Natural killer cell (primary cell): ENCODE results near the gene CREB5. TPM values are rescaled to one million over a fixed set of nuclear protein-coding genes. Genes with fewer than 3 reads are reported as not detected.

Source experiments
- ATAC-seq, 3 donors: fragments of 150-1000 bp in 2 of 3; fragments of 200-7000 bp in 1 of 3; cut with Tn5 transposase; 1 replicate in 1 of 3; 2 replicates in 2 of 3; pipeline ENCODE4 v1.10.0; 2021; ENCODE audit warnings: mild to moderate bottlenecking in 2 of 3, moderate library complexity in 2 of 3
- DNase-seq, 2 donors: peaks; one replicate each; pipeline versions ENCODE4 v3.0.0 to v3.0.0-alpha.2; 2013 to 2021; ENCODE audit warnings: mixed read lengths in 1 of 2
- H3K27ac ChIP-seq: one replicate; pipeline ENCODE4 v1.5.1; 2013; ENCODE audit warnings: mild to moderate bottlenecking, low read length
- H3K27me3 ChIP-seq: one replicate; pipeline ENCODE4 v1.6.1; 2013; ENCODE audit warnings: low read length; ENCODE audit not compliant: control insufficient read depth, insufficient read depth
- H3K36me3 ChIP-seq: one replicate; pipeline ENCODE4 v1.6.1; 2013; ENCODE audit warnings: low read length; ENCODE audit not compliant: control insufficient read depth, insufficient read depth
- H3K4me1 ChIP-seq: one replicate; pipeline ENCODE4 v1.6.1; 2013; ENCODE audit warnings: low read length; ENCODE audit not compliant: control insufficient read depth, insufficient read depth
- H3K4me3 ChIP-seq: one replicate; pipeline ENCODE4 v1.5.1; 2013; ENCODE audit warnings: low read length
- H3K9me3 ChIP-seq: one replicate; pipeline ENCODE4 v1.6.1; 2013; ENCODE audit warnings: low read length; ENCODE audit not compliant: control insufficient read depth, insufficient read depth
- H3K27ac Mint-ChIP-seq, 2 donors: one replicate each; pipeline ENCODE4 v1.8.0; 2022; ENCODE audit warnings: mild to moderate bottlenecking in 2 of 2, mixed read lengths in 2 of 2, moderate library complexity in 1 of 2
- H3K27me3 Mint-ChIP-seq, 2 donors: one replicate each; pipeline ENCODE4 v1.8.0; 2022; ENCODE audit warnings: low read depth in 2 of 2, mixed read lengths in 2 of 2
- H3K36me3 Mint-ChIP-seq: one replicate; pipeline ENCODE4 v1.8.0; 2022; ENCODE audit warnings: mixed read lengths
- H3K4me1 Mint-ChIP-seq, 2 donors: one replicate each; pipeline ENCODE4 v1.8.0; 2022; ENCODE audit warnings: mixed read lengths in 2 of 2
- H3K4me3 Mint-ChIP-seq: one replicate; pipeline ENCODE4 v1.8.0; 2022; ENCODE audit warnings: mild to moderate bottlenecking, moderate library complexity, mixed read lengths
- H3K9me3 Mint-ChIP-seq, 2 donors: one replicate each; pipeline ENCODE4 v1.8.0; 2022; ENCODE audit warnings: mixed read lengths in 2 of 2
- CTCF ChIP-seq: fragments of 200-600 bp; IDR thresholded peaks from one replicate; pipeline ENCODE4 v1.8.0; 2022; ENCODE audit warnings: antibody characterized with exemption
- WGBS: methylation state at CpG from one replicate; pipeline ENCODE4 v1.1.7; 2013; ENCODE audit warnings: missing lambda C conversion rate; ENCODE audit not compliant: insufficient coverage; 5-methylcytosine and 5-hydroxymethylcytosine counted together
- intact Hi-C: fragments of 100-400 bp; cut with micrococcal nuclease; formaldehyde crosslinking; loops from one replicate; pipeline ENCODE4 v1.14.2; 2022
- total RNA-seq, 4 donors: library from RNA; stranded (reverse); fragments of 120-200 nt in 1 of 4; gene quantifications; one replicate each; pipeline versions ENCODE4 v1.2.3 to v1.2.4, GENCODE V29; 2013 to 2022

Gene CREB5
- total RNA-seq, 3 donors from 2014 or later (not counting 1 experiment from before 2014, with no cell fraction given), result 0.52 to 7.0 (median 0.89) TPM

- H3K27ac Mint-ChIP-seq, result no peak overlapping the region
- intact Hi-C loops, result no loop called here
- DNase-seq, result no peak
- no peaks in the 10 kb centered on the region for H3K4me1 ChIP-seq
- no peak overlapping the region for H3K4me3 ChIP-seq
- H3K36me3 ChIP-seq, result no peaks in the 10 kb centered on the region
- peaks cover 35 to 48% of the 10 kb centered on the region in 2 donors for H3K27me3 Mint-ChIP-seq
- no peaks in the 10 kb centered on the region for H3K9me3 ChIP-seq
- H3K27ac ChIP-seq, result no peak overlapping the region
- no peaks in the 10 kb centered on the region for H3K27me3 ChIP-seq
- no peak overlapping the region for H3K4me3 Mint-ChIP-seq
- no peaks in the 10 kb centered on the region for H3K4me1 Mint-ChIP-seq
- ATAC-seq, result no peak
- WGBS, result 80% methylated on average over 3 of the region's 3 CpGs
- H3K36me3 Mint-ChIP-seq, result no peaks in the 10 kb centered on the region
- no peaks in the 10 kb centered on the region for H3K9me3 Mint-ChIP-seq
- TF ChIP-seq CTCF, result no peak
Observed at GRCh38 chr7:28840592-28840995, 428.3 kb downstream of the CREB5 start.

DNA sequence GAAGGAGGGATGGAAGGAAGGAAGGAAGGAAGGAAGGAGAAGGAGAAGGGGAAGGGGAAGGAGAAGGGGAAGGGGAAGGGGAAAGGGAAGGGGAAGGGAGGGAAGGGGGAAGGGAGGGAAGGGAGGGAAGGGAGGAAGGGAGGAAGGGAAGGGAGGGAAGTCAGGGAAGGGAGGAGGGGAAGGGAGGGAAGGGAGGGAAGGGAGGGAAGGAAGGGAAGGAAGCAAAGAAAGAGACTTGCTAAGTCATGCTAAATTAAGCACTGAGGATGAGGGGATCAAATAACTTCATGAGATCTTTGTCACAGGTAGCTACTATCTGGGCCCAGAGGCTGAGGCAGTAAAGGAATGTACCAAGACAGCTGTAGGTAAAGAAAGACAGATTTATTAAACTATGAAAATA lies 429.4 kb downstream of the CREB5 start:
- TF ChIP-seq CTCF, result no peak

GRCh38 chr7:28842769-28843295 lies 430.5 kb downstream of the CREB5 start:
- no peaks in the 10 kb centered on the region for H3K27me3 ChIP-seq

More for the DNA sequence above, 429.4 kb downstream of the CREB5 start:
- H3K27me3 Mint-ChIP-seq, result peaks cover 36 to 48% of the 10 kb centered on the region in 2 donors
- no peak overlapping the region for H3K4me3 Mint-ChIP-seq
- no peak for ATAC-seq
- H3K9me3 Mint-ChIP-seq, result no peaks in the 10 kb centered on the region
- H3K36me3 ChIP-seq, result no peaks in the 10 kb centered on the region
- H3K27ac Mint-ChIP-seq, result no peak overlapping the region
- H3K27me3 ChIP-seq, result no peaks in the 10 kb centered on the region
- H3K27ac ChIP-seq, result no peak overlapping the region
- H3K4me1 Mint-ChIP-seq, result no peaks in the 10 kb centered on the region
- H3K36me3 Mint-ChIP-seq, result no peaks in the 10 kb centered on the region
- intact Hi-C loops, result no loop called here
- no peak overlapping the region for H3K4me3 ChIP-seq
- DNase-seq, result no peak
- H3K4me1 ChIP-seq, result no peaks in the 10 kb centered on the region
- no peaks in the 10 kb centered on the region for H3K9me3 ChIP-seq

More at GRCh38 chr7:28842769-28843295, 430.5 kb downstream of the CREB5 start:
- no peaks in the 10 kb centered on the region for H3K9me3 ChIP-seq
- Mint-ChIP-seq H3K9me3 (no peaks in the 10 kb centered on the region), H3K36me3 (no peaks in the 10 kb centered on the region), H3K4me3 (no peak overlapping the region), H3K27me3 (peaks cover 33 to 41% of the 10 kb centered on the region in 2 donors), H3K4me1 (no peaks in the 10 kb centered on the region), H3K27ac (no peak overlapping the region)
- no peak overlapping the region for H3K27ac ChIP-seq
- H3K36me3 ChIP-seq, result no peaks in the 10 kb centered on the region
- DNase-seq, result no peak
- TF ChIP-seq CTCF, result no peak
- ATAC-seq, result no peak
- WGBS, result 72% methylated on average over 1 of the region's 1 CpG
- H3K4me3 ChIP-seq, result no peak overlapping the region
- intact Hi-C loops, result no loop called here
- H3K4me1 ChIP-seq, result no peaks in the 10 kb centered on the region
